HTR-8/SVneo (cell line): ENCODE data around the gene PTMS.

Experiments used
- DNase-seq: peaks from one replicate; pipeline ENCODE4 v3.0.0; 2011; ENCODE audit warnings: low spot score, mixed read lengths; ENCODE audit not compliant: insufficient read length
- FAIRE-seq: peaks from 2 replicates; lab custom pipeline; 2011; peaks lifted over from hg19 to GRCh38; lab: Jason Lieb, UNC

PTMS gene

DNA sequence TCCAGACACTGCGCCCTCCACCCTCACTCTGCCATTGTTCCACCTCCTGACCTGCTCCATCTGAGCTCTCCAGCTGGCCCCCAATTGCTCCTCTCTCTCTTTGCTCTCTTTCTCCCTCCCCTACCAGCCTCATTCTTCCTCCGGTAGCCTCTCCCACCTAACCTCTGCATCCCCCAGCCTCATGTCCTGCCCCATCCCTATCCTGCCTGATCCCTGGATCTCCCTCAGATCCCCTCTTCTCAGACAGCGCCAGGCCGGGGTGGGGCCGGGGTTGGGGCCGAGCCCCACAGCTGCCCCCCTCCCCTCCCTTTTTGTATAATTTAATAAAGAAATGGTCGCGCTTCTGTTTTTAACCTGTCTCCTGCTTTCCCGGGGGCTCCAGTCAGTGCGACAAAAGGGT, 4.4 kb downstream of the PTMS start:
- FAIRE-seq = no peak
- no peak for DNase-seq

- no peak for FAIRE-seq
- no peak for DNase-seq
Measured at GRCh38 chr12:6771091-6771495, 4.9 kb downstream of the PTMS start.

GRCh38 chr12:6771509-6772330, 5.6 kb downstream of the PTMS start:
- DNase-seq = no peak
- FAIRE-seq = peak; percentile 52

- DNase-seq (no peak), FAIRE-seq (no peak)
Measured at GRCh38 chr12:6772331-6772695, 6.2 kb downstream of the PTMS start, which contains the start of gene LAG3. TSS of gene LAG3 (plus strand) at chr12:6772520. CDS start at chr12:6772853, 333 bp downstream.

GRCh38 chr12:6772726-6773589, 6.8 kb downstream of the PTMS start:
- DNase-seq (no peak), FAIRE-seq (no peak)

DNA sequence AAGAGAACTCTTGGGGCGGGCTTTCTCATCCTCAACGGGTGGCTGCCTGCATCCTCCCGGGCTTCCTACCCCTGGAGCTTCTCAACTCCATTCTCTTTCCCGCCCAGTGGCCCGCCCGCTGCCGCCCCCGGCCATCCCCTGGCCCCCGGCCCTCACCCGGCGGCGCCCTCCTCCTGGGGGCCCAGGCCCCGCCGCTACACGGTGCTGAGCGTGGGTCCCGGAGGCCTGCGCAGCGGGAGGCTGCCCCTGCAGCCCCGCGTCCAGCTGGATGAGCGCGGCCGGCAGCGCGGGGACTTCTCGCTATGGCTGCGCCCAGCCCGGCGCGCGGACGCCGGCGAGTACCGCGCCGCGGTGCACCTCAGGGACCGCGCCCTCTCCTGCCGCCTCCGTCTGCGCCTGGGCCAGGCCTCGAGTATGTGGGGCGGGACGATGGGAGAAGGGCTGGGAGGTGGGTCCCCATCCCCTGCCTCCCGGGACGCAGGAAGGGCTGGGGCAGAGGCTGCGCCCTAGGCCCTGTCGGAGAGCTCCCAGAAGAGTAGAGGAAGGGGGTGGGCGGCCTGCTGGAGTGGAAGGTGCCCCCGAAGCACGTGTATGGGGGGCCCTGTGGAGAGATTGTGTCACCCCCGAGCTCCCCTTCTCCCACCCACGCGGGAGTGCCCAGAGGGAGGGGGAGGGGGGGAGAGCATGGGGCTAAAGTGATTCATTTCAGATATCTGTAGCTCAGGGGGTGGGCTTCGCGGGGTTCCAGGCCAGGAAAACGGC, 7.6 kb downstream of the PTMS start:
- no peak for FAIRE-seq
- no peak for DNase-seq

- FAIRE-seq = no peak
- DNase-seq = no peak
Measured at GRCh38 chr12:6774499-6775062, 8.4 kb downstream of the PTMS start.

- no peak for DNase-seq
- FAIRE-seq = peak; percentile 57
Measured at GRCh38 chr12:6775185-6776174, 9.3 kb downstream of the PTMS start.

- FAIRE-seq = no peak
- DNase-seq = no peak
Measured at GRCh38 chr12:6777386-6777785, 11.2 kb downstream of the PTMS start.

DNA sequence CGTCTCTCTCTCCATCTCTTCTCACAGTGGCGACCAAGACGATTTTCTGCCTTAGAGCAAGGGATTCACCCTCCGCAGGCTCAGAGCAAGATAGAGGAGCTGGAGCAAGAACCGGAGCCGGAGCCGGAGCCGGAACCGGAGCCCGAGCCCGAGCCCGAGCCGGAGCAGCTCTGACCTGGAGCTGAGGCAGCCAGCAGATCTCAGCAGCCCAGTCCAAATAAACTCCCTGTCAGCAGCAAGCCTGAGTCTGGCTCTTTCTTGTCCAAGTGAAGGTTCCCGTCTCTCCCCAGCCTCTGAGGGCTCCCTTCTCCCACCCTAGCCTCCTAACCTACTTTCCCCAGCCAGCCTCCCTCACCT, 12.0 kb downstream of the PTMS start:
- FAIRE-seq (no peak), DNase-seq (no peak)

- peak; percentile 99 for FAIRE-seq
Measured at GRCh38 chr12:6778574-6779550, 12.7 kb downstream of the PTMS start.

DNA sequence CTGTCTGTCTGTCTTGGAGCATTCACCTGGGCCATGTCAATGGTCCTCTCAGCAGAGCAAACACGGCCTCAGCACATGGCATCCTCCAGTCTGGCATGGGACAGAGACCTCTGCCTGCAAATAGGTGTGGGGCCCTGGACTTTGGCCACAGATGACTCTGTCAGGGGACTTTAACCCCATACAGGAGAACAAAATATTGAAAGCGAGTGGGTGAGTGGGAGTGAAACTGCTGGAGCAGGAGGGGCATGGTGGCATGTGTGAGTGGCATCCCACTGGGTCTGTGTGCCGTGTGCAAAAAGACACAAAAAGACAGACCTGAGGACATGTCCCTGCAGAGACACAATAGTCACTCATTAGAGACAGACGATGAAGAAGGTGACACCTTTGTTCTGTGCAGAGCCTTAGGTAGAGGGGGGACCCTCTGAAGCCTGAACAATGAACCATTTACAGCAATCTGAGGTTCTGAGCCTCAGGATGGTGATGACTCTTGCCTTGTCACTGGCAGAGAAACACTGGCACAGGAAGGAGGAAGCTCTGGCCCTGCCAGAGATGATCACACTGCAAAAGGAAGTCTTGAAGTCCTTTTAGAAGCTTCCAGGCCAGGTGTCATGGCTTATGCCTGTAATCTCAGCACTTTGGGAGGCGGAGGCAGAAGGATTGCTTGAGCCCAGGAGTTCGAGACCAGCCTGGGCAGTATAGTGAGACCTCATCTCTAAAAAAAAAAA, 13.7 kb downstream of the PTMS start:
- no peak for DNase-seq
- FAIRE-seq = peak; percentile 81

More at GRCh38 chr12:6778574-6779550, 12.7 kb downstream of the PTMS start:
- DNase-seq = peak; percentile 94

- DNase-seq = no peak
- no peak for FAIRE-seq
Measured at GRCh38 chr12:6780573-6780972, 14.4 kb downstream of the PTMS start.

- no peak for DNase-seq
- FAIRE-seq = no peak
Measured at GRCh38 chr12:6782119-6782518, 16.0 kb downstream of the PTMS start.

GRCh38 chr12:6782850-6783566, 16.8 kb downstream of the PTMS start:
- no peak for FAIRE-seq

GRCh38 chr12:6783828-6784227, 17.7 kb downstream of the PTMS start:
- DNase-seq (no peak), FAIRE-seq (no peak)

More at GRCh38 chr12:6782850-6783566, 16.8 kb downstream of the PTMS start:
- no peak for DNase-seq

GRCh38 chr12:6784296-6784695, 18.1 kb downstream of the PTMS start:
- FAIRE-seq (no peak), DNase-seq (no peak)
